DOHH2 (cell line): ENCODE results near the gene RRP7A.
"Not testable (repeated sequence)": the region's sequence is repeated elsewhere in the genome, so short reads cannot be mapped to it uniquely, and the experiment has no call there.

ENCODE experiments used
- H3F3A ChIP-seq: fragments of 200-600 bp; sonication (generic), shearing (Covaris generic); 2 replicates; pipeline ENCODE4 v1.6.0; 2016; ENCODE audit warnings: antibody characterized with exemption, mild to moderate bottlenecking; ENCODE audit not compliant: control insufficient read depth, insufficient read depth
- H3K27ac ChIP-seq: fragments of 200-600 bp; sonication (generic); 2 replicates; pipeline ENCODE4 v1.5.1; 2014; ENCODE audit warnings: low read depth, mild to moderate bottlenecking, low read length, moderate library complexity
- H3K27me3 ChIP-seq: fragments of 200-600 bp; sonication (generic); 2 replicates; pipeline ENCODE4 v1.6.1; 2014; ENCODE audit warnings: mild to moderate bottlenecking, low read length, mixed read lengths; ENCODE audit not compliant: control insufficient read depth
- H3K36me3 ChIP-seq: fragments of 200-600 bp; sonication (generic); 2 replicates; pipeline ENCODE4 v1.6.1; 2014; ENCODE audit warnings: mild to moderate bottlenecking, low read length, moderate library complexity, mixed read lengths; ENCODE audit not compliant: control insufficient read depth
- H3K4me1 ChIP-seq: fragments of 200-600 bp; sonication (generic); 2 replicates; pipeline ENCODE4 v1.6.1; 2014; ENCODE audit warnings: mild to moderate bottlenecking, low read length, mixed read lengths; ENCODE audit not compliant: control insufficient read depth
- H3K4me2 ChIP-seq: fragments of 200-600 bp; sonication (generic); 2 replicates; pipeline ENCODE4 v1.6.0; 2014; ENCODE audit warnings: mild to moderate bottlenecking, low read length, moderate library complexity
- H3K4me3 ChIP-seq: fragments of 200-600 bp; sonication (generic); 2 replicates; pipeline ENCODE4 v1.5.1; 2014; ENCODE audit warnings: mild to moderate bottlenecking, low read length, mixed read lengths
- H3K79me2 ChIP-seq: fragments of 200-600 bp; sonication (generic); 2 replicates; pipeline ENCODE4 v1.6.1; 2014; ENCODE audit warnings: mild to moderate bottlenecking, low read length, mixed read lengths; ENCODE audit not compliant: control insufficient read depth
- H3K9me2 ChIP-seq: fragments of 200-600 bp; sonication (generic); replicated peaks from 2 replicates; pipeline ENCODE4 v1.6.1; 2014; ENCODE audit warnings: mild to moderate bottlenecking, low read length, mixed read lengths; ENCODE audit not compliant: control insufficient read depth
- H3K9me3 ChIP-seq: fragments of 200-600 bp; sonication (generic); 2 replicates; pipeline ENCODE4 v1.6.1; 2014; ENCODE audit warnings: antibody characterized with exemption, low read length, mixed read lengths; ENCODE audit not compliant: control insufficient read depth, insufficient read depth
- H4K20me1 ChIP-seq: fragments of 200-600 bp; sonication (generic); 2 replicates; pipeline ENCODE4 v1.6.0; 2014; ENCODE audit warnings: low read depth, mild to moderate bottlenecking, antibody characterized with exemption, low read length, moderate library complexity; ENCODE audit not compliant: control insufficient read depth, insufficient read depth
- CTCF ChIP-seq: fragments of 200-600 bp; sonication (generic); IDR thresholded peaks from one replicate; pipeline ENCODE4 v1.5.1; 2014; ENCODE audit warnings: antibody characterized with exemption, mild to moderate bottlenecking, low read depth, low read length; ENCODE audit not compliant: poor library complexity, severe bottlenecking
- EZH2phosphoT487 ChIP-seq: fragments of 200-600 bp; sonication (generic); IDR thresholded peaks from 2 replicates; pipeline ENCODE4 v1.6.1; 2017; ENCODE audit warnings: borderline replicate concordance, mild to moderate bottlenecking, antibody characterized with exemption, low read length, moderate library complexity, mixed read lengths

RRP7A gene

GRCh38 chr22:42484506-42484905 is 35.1 kb downstream of the RRP7A start:
- TF ChIP-seq CTCF (no peak), EZH2phosphoT487 (no peak)
- H3K79me2 ChIP-seq: no peaks in the 10 kb centered on the region

GRCh38 chr22:42483610-42484223 is 35.9 kb downstream of the RRP7A start:
- not testable (repeated sequence) for H3K79me2 ChIP-seq, H3K4me2 ChIP-seq, H3K27me3 ChIP-seq, H3K9me3 ChIP-seq, H4K20me1 ChIP-seq, H3K4me3 ChIP-seq, H3K9me2 ChIP-seq, H3K27ac ChIP-seq, H3K36me3 ChIP-seq, H3F3A ChIP-seq
- peaks cover 10% of the 10 kb centered on the region for H3K4me1 ChIP-seq

More at GRCh38 chr22:42484506-42484905, 35.1 kb downstream of the RRP7A start:
- Histone ChIP-seq H3K9me3 (no peaks in the 10 kb centered on the region), H3K9me2 (no peaks in the 10 kb centered on the region), H3F3A (no peaks in the 10 kb centered on the region), H3K4me1 (peaks cover 2% of the 10 kb centered on the region), H4K20me1 (no peaks in the 10 kb centered on the region), H3K36me3 (no peaks in the 10 kb centered on the region), H3K4me3 (no peak overlapping the region), H3K4me2 (no peak overlapping the region), H3K27ac (no peak overlapping the region), H3K27me3 (peaks cover 8% of the 10 kb centered on the region; the same call in 1 of the 2 replicates)

GRCh38 chr22:42475122-42475521 is 44.5 kb downstream of the RRP7A start:
- Histone ChIP-seq H3K27me3 (peaks cover 28% of the 10 kb centered on the region), H3K9me3 (no peaks in the 10 kb centered on the region), H3K9me2 (no peaks in the 10 kb centered on the region), H3K4me3 (no peak overlapping the region), H3K36me3 (no peaks in the 10 kb centered on the region), H3F3A (0 out of 2 replicates have a peak, but pooled peaks cover 2% of the 10 kb centered on the region), H3K4me2 (no peak overlapping the region), H3K79me2 (no peaks in the 10 kb centered on the region), H3K4me1 (peaks cover 18% of the 10 kb centered on the region), H3K27ac (no peak overlapping the region), H4K20me1 (no peaks in the 10 kb centered on the region)
- TF ChIP-seq EZH2phosphoT487 (no peak), CTCF (no peak)

GRCh38 chr22:42473484-42474193 is 46.0 kb downstream of the RRP7A start:
- Histone ChIP-seq H3K4me2 (no peak overlapping the region), H3K27ac (no peak overlapping the region), H3K36me3 (no peaks in the 10 kb centered on the region), H3F3A (0 out of 2 replicates have a peak, but pooled peaks cover 2% of the 10 kb centered on the region), H3K4me3 (no peak overlapping the region), H3K9me2 (no peaks in the 10 kb centered on the region), H4K20me1 (no peaks in the 10 kb centered on the region), H3K9me3 (no peaks in the 10 kb centered on the region), H3K27me3 (peaks cover 34% of the 10 kb centered on the region), H3K4me1 (peaks cover 7% of the 10 kb centered on the region), H3K79me2 (no peaks in the 10 kb centered on the region)
- no peak for TF ChIP-seq EZH2phosphoT487
- TF ChIP-seq CTCF: peak; percentile 75
